HEK293 (cell line): ENCODE results near the gene PPP6R3.
"Not testable (repeated sequence)": the region's sequence is repeated elsewhere in the genome, so short reads cannot be mapped to it uniquely, and the experiment has no call there.

Experiments used
- CTCF ChIA-PET: fragments of 350-600 bp; formaldehyde crosslinking; extraction: SDS; loops from one replicate; lab custom pipeline; 2021; ENCODE audit warnings: antibody characterized with exemption; lab: Yijun Ruan, JAX
- POLR2A ChIA-PET: fragments of 300-600 bp; formaldehyde crosslinking; extraction: SDS; loops from one replicate; lab custom pipeline; 2020; ENCODE audit warnings: antibody characterized with exemption, inconsistent platforms; lab: Yijun Ruan, JAX
- H3K27ac ChIP-seq: fragments of 200-500 bp; sonication (Bioruptor generic); 2 replicates; pipeline ENCODE4 v1.5.1; 2014; ENCODE audit warnings: low read depth, low read length, control low read depth, inconsistent platforms; ENCODE audit errors: extremely low read depth
- H3K36me3 ChIP-seq, 2 experiments: fragments of 200-500 bp in 1 of 2; sonication (Bioruptor generic) in 1 of 2; 1 replicate in 1 of 2; 2 replicates in 1 of 2; pipeline ENCODE4 v1.5.1; 2014 to 2017; ENCODE audit warnings: inconsistent platforms in 2 of 2, low read length in 2 of 2; ENCODE audit not compliant: control insufficient read depth in 2 of 2, insufficient read depth in 1 of 2
- H3K4me1 ChIP-seq: fragments of 200-500 bp; sonication (Bioruptor generic); 2 replicates; pipeline ENCODE4 v1.5.1; 2014; ENCODE audit warnings: mild to moderate bottlenecking, low read length, inconsistent platforms; ENCODE audit not compliant: control insufficient read depth, insufficient read depth
- H3K4me3 ChIP-seq: 2 replicates; pipeline ENCODE4 v1.5.1; 2011; ENCODE audit warnings: low read depth, mild to moderate bottlenecking, control low read depth, low read length, moderate library complexity
- H3K9me3 ChIP-seq: fragments of 200-500 bp; sonication (Bioruptor generic); 2 replicates; pipeline ENCODE4 v1.5.1; 2014; ENCODE audit warnings: low read depth, low read length, inconsistent platforms; ENCODE audit not compliant: control insufficient read depth, insufficient read depth
- GFI1B ChIP-seq: fragments of 450-650 bp; formaldehyde crosslinking; IDR thresholded peaks from 2 replicates; pipeline ENCODE4 v1.5.1; 2016; ENCODE audit warnings: missing biosample characterization, missing genetic modification characterization
- GLI2 ChIP-seq: fragments of 450-650 bp; formaldehyde crosslinking; IDR thresholded peaks from 2 replicates; pipeline ENCODE4; 2017; ENCODE audit warnings: missing biosample characterization, missing genetic modification characterization, low read depth, borderline replicate concordance
- GLIS1 ChIP-seq: fragments of 450-650 bp; formaldehyde crosslinking; IDR thresholded peaks from 2 replicates; pipeline ENCODE4 v1.5.1; 2016; ENCODE audit warnings: missing biosample characterization, missing genetic modification characterization
- IKZF3 ChIP-seq: fragments of 450-650 bp; IDR thresholded peaks from 2 replicates; pipeline ENCODE4 v1.5.0; 2018; ENCODE audit warnings: missing biosample characterization, mild to moderate bottlenecking, missing genetic modification characterization, moderate library complexity
- KLF16 ChIP-seq: fragments of 450-650 bp; formaldehyde crosslinking; IDR thresholded peaks from 2 replicates; pipeline ENCODE4 v1.5.1; 2017; ENCODE audit warnings: missing biosample characterization, missing genetic modification characterization
- OVOL3 ChIP-seq: fragments of 450-650 bp; formaldehyde crosslinking; IDR thresholded peaks from 2 replicates; pipeline ENCODE4 v1.5.1; 2016; ENCODE audit warnings: missing biosample characterization, missing genetic modification characterization
- SALL2 ChIP-seq: fragments of 450-650 bp; formaldehyde crosslinking; IDR thresholded peaks from 2 replicates; pipeline ENCODE4 v1.5.0; 2017; ENCODE audit warnings: missing biosample characterization, mild to moderate bottlenecking, missing genetic modification characterization, borderline replicate concordance
- YY1 ChIP-seq: fragments of 450-650 bp; formaldehyde crosslinking; IDR thresholded peaks from 2 replicates; pipeline ENCODE4 v1.5.1; 2018; ENCODE audit warnings: missing biosample characterization, missing genetic modification characterization
- ZBTB48 ChIP-seq: fragments of 450-650 bp; formaldehyde crosslinking; IDR thresholded peaks from 2 replicates; pipeline ENCODE4 v1.5.1; 2016; ENCODE audit warnings: missing biosample characterization, missing genetic modification characterization
- ZBTB8A ChIP-seq: fragments of 450-650 bp; formaldehyde crosslinking; IDR thresholded peaks from 2 replicates; pipeline ENCODE4 v1.5.1; 2016; ENCODE audit warnings: missing biosample characterization, missing genetic modification characterization
- ZNF211 ChIP-seq: fragments of 450-650 bp; formaldehyde crosslinking; IDR thresholded peaks from 2 replicates; pipeline ENCODE4 v1.5.1; 2016; ENCODE audit warnings: low read depth, missing biosample characterization, missing genetic modification characterization
- ZNF311 ChIP-seq: fragments of 450-650 bp; formaldehyde crosslinking; IDR thresholded peaks from 2 replicates; pipeline ENCODE4 v1.5.1; 2017; ENCODE audit warnings: missing biosample characterization, missing genetic modification characterization, borderline replicate concordance
- ZNF341 ChIP-seq: fragments of 450-650 bp; formaldehyde crosslinking; IDR thresholded peaks from 2 replicates; pipeline ENCODE4; 2016; ENCODE audit warnings: low read depth, missing biosample characterization, missing genetic modification characterization
- ZNF394 ChIP-seq: fragments of 450-650 bp; formaldehyde crosslinking; IDR thresholded peaks from 2 replicates; pipeline ENCODE4 v1.5.1; 2016; ENCODE audit warnings: missing biosample characterization, missing genetic modification characterization, mild to moderate bottlenecking, moderate library complexity, borderline replicate concordance
- ZNF416 ChIP-seq: fragments of 450-650 bp; formaldehyde crosslinking; IDR thresholded peaks from 2 replicates; pipeline ENCODE4 v1.5.1; 2016; ENCODE audit warnings: missing biosample characterization, missing genetic modification characterization
- ZNF501 ChIP-seq: fragments of 450-650 bp; formaldehyde crosslinking; IDR thresholded peaks from 2 replicates; pipeline ENCODE4 v1.5.1; 2016; ENCODE audit warnings: missing biosample characterization, missing genetic modification characterization
- ZNF521 ChIP-seq: fragments of 450-650 bp; formaldehyde crosslinking; IDR thresholded peaks from 2 replicates; pipeline ENCODE4 v1.5.1; 2017; ENCODE audit warnings: missing biosample characterization, mild to moderate bottlenecking, missing genetic modification characterization
- ZNF529 ChIP-seq: fragments of 450-650 bp; formaldehyde crosslinking; IDR thresholded peaks from 2 replicates; pipeline ENCODE4 v1.5.1; 2017; ENCODE audit warnings: missing genetic modification characterization, missing biosample characterization; ENCODE audit not compliant: insufficient replicate concordance
- ZNF561 ChIP-seq: fragments of 450-650 bp; IDR thresholded peaks from 2 replicates; pipeline ENCODE4 v1.5.1; 2018; ENCODE audit warnings: missing biosample characterization, missing genetic modification characterization, borderline replicate concordance
- ZNF654 ChIP-seq: fragments of 450-650 bp; formaldehyde crosslinking; IDR thresholded peaks from 2 replicates; pipeline ENCODE4 v1.5.1; 2016; ENCODE audit warnings: low read depth, missing biosample characterization, missing genetic modification characterization
- ZNF664 ChIP-seq: fragments of 450-650 bp; formaldehyde crosslinking; IDR thresholded peaks from 2 replicates; pipeline ENCODE4 v1.5.1; 2016; ENCODE audit warnings: missing biosample characterization, missing genetic modification characterization
- ZNF670 ChIP-seq: fragments of 450-650 bp; formaldehyde crosslinking; IDR thresholded peaks from 2 replicates; pipeline ENCODE4 v1.5.1; 2016; ENCODE audit warnings: missing biosample characterization, missing genetic modification characterization, low read depth
- ZNF701 ChIP-seq: fragments of 450-650 bp; formaldehyde crosslinking; IDR thresholded peaks from 2 replicates; pipeline ENCODE4 v1.5.1; 2016; ENCODE audit warnings: missing biosample characterization, missing genetic modification characterization
- ZNF707 ChIP-seq: fragments of 450-650 bp; formaldehyde crosslinking; IDR thresholded peaks from 2 replicates; pipeline ENCODE4 v1.5.1; 2016; ENCODE audit warnings: missing biosample characterization, missing genetic modification characterization
- ZNF747 ChIP-seq: fragments of 450-650 bp; formaldehyde crosslinking; IDR thresholded peaks from 2 replicates; pipeline ENCODE4 v1.5.1; 2016; ENCODE audit warnings: missing biosample characterization, missing genetic modification characterization
- ZNF830 ChIP-seq: fragments of 450-650 bp; IDR thresholded peaks from 2 replicates; pipeline ENCODE4 v1.5.0; 2018; ENCODE audit warnings: missing biosample characterization, missing genetic modification characterization, low read depth, mild to moderate bottlenecking, moderate library complexity
- ZNF843 ChIP-seq: fragments of 450-650 bp; formaldehyde crosslinking; IDR thresholded peaks from 2 replicates; pipeline ENCODE4 v1.5.1; 2016; ENCODE audit warnings: missing biosample characterization, missing genetic modification characterization
- TF ChIP-seq, protein P1 (sequence below): fragments of 450-650 bp; formaldehyde crosslinking; IDR thresholded peaks from 2 replicates; pipeline ENCODE4 v1.5.1; 2016; ENCODE audit warnings: missing biosample characterization, missing genetic modification characterization
- TF ChIP-seq, protein P2 (sequence below): fragments of 450-650 bp; IDR thresholded peaks from 2 replicates; pipeline ENCODE4 v1.5.1; 2018; ENCODE audit warnings: missing biosample characterization, mild to moderate bottlenecking, missing genetic modification characterization

Gene PPP6R3

DNA sequence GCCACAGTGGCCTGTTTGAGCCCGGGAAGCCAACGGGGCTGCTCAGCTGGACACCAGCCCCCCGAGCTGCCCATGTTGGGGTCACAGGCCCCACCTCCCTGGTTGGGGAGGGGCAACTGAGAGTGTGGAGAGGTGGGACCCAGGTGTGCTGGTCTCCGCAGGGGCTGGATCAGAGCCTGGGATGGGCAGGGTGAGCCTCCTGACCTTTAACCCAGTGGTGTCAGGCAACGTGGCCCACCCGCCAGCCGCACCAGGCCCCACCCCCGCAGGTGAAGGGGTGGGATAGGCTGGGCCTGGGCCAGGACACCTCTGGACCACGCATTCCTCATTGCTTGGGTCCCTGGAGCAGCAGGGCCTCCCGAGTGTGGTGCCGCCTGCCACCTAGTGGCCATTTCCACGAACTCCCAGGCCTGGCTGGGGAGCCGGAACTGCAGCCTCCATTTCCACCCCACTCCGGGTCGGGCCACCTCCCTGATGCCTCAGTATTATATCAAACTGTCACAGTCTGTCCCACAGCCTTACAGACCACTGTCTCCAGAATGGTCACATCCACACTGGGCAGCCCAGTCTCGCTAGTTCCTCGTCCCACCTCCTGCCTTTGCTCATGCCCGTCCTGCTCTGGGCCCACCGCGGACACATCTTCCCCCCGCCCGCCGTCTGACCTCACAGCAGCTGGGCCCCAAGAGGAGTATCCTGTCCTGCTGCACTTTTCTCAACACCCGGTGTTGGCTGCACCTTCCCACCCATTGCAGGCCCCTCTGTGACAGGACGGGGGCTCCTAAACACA is 13.3 kb upstream of the PPP6R3 start (continued):
- TF ChIP-seq ZNF701 (tag by site-specific recombination) = no peak
- no peak for TF ChIP-seq KLF16 (tag by site-specific recombination)
- TF ChIP-seq ZNF521 (tag by site-specific recombination) = no peak
- no peak for TF ChIP-seq ZNF830 (tag by site-specific recombination)
- TF ChIP-seq ZNF664 (tag by site-specific recombination) = no peak
- TF ChIP-seq ZNF654 (tag by site-specific recombination) = peak; percentile 76
- TF ChIP-seq ZBTB48 = peak; percentile 61; the same call in 1 of the 2 replicates
- no peak for TF ChIP-seq ZNF747 (tag by site-specific recombination)
- peak; percentile 48; the same call in 1 of the 2 replicates for TF ChIP-seq IKZF3 (tag by site-specific recombination)
- TF ChIP-seq GLIS1 (tag by site-specific recombination) = 0 out of 2 replicates have a peak, but pooled peaks have one; percentile 14
- 0 out of 2 replicates have a peak, but pooled peaks have one; percentile 30 for TF ChIP-seq ZNF501 (tag by site-specific recombination)

GRCh38 chr11:68447914-68448313 is 12.6 kb upstream of the PPP6R3 start:
- CTCF ChIA-PET, H3K9me3 ChIP-seq, POLR2A ChIA-PET: not testable (repeated sequence)

DNA sequence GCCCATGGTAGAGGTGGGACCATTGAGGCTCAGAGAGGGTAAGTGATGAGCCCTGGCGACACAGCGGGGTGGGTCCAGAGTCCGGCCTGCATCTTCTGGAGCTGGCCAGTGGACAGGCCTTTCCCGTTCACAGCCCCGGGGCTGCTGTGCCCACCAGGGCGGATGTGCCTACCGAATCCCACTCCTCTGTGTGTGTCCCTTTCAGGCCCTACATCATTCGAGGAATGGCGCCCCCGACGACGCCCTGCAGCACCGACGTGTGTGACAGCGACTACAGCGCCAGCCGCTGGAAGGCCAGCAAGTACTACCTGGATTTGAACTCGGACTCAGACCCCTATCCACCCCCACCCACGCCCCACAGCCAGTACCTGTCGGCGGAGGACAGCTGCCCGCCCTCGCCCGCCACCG is 11.9 kb upstream of the PPP6R3 start:
- ChIA-PET CTCF (no interaction called here), POLR2A (no interaction called here)
- Histone ChIP-seq H3K27ac (no peak overlapping the region), H3K36me3 (peaks cover 0 to 18% of the 10 kb centered on the region in 2 experiments; a peak in 2 of 3 replicates), H3K4me1 (no peaks in the 10 kb centered on the region), H3K9me3 (no peaks in the 10 kb centered on the region), H3K4me3 (no peak overlapping the region)
- TF ChIP-seq ZNF394 (no peak), ZNF341 (tag by site-specific recombination) (no peak), ZNF654 (tag by site-specific recombination) (no peak), GLI2 (no peak), ZNF311 (tag by site-specific recombination) (no peak), ZNF707 (tag by site-specific recombination) (no peak), ZBTB8A (tag by site-specific recombination) (no peak), OVOL3 (no peak), ZNF561 (tag by site-specific recombination) (no peak), ZNF670 (tag by site-specific recombination) (no peak), ZNF416 (tag by site-specific recombination) (no peak), ZNF211 (tag by site-specific recombination) (no peak), YY1 (no peak), ZNF664 (tag by site-specific recombination) (no peak), SALL2 (tag by site-specific recombination) (no peak), ZNF529 (tag by site-specific recombination) (no peak), ZNF843 (tag by site-specific recombination) (no peak), GFI1B (tag by site-specific recombination) (no peak)
- TF ChIP-seq, protein P1, sequence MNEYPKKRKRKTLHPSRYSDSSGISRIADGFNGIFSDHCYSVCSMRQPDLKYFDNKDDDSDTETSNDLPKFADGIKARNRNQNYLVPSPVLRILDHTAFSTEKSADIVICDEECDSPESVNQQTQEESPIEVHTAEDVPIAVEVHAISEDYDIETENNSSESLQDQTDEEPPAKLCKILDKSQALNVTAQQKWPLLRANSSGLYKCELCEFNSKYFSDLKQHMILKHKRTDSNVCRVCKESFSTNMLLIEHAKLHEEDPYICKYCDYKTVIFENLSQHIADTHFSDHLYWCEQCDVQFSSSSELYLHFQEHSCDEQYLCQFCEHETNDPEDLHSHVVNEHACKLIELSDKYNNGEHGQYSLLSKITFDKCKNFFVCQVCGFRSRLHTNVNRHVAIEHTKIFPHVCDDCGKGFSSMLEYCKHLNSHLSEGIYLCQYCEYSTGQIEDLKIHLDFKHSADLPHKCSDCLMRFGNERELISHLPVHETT (tag by site-specific recombination) = no peak
- TF ChIP-seq, protein P2, sequence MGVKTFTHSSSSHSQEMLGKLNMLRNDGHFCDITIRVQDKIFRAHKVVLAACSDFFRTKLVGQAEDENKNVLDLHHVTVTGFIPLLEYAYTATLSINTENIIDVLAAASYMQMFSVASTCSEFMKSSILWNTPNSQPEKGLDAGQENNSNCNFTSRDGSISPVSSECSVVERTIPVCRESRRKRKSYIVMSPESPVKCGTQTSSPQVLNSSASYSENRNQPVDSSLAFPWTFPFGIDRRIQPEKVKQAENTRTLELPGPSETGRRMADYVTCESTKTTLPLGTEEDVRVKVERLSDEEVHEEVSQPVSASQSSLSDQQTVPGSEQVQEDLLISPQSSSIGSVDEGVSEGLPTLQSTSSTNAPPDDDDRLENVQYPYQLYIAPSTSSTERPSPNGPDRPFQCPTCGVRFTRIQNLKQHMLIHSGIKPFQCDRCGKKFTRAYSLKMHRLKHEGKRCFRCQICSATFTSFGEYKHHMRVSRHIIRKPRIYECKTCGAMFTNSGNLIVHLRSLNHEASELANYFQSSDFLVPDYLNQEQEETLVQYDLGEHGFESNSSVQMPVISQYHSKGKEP = no peak

More at GRCh38 chr11:68447914-68448313, 12.6 kb upstream of the PPP6R3 start:
- H3K36me3 ChIP-seq = peaks cover 0 to 18% of the 10 kb centered on the region in 2 experiments; a peak in 2 of 3 replicates
- H3K27ac ChIP-seq, H3K4me1 ChIP-seq, H3K4me3 ChIP-seq: not testable (repeated sequence)
